IMR-90 (cell line): Measurements from ENCODE around the gene LPAR5. TPM values are rescaled to one million over a fixed set of nuclear protein-coding genes. Genes with fewer than 3 reads are reported as not detected.

Experiments used
- ATAC-seq: fragments of 200-7000 bp; cut with Tn5 transposase; 2 replicates; pipeline ENCODE4 v1.9.1; 2020; ENCODE audit warnings: low read depth, mild to moderate bottlenecking, moderate library complexity
- BruUV-seq: library from RNA; stranded (reverse); fragments of 400-500 nt; replicated peaks from 2 replicates; lab custom pipeline; 2021; lab: Mats Ljungman, UMichigan
- CTCF ChIA-PET: fragments of 300-600 bp; formaldehyde crosslinking; extraction: SDS; loops from one replicate; lab custom pipeline; 2021; ENCODE audit warnings: antibody characterized with exemption; lab: Yijun Ruan, JAX
- POLR2A ChIA-PET: fragments of 300-600 bp; sonication (Branson Sonifier 250); formaldehyde crosslinking; loops from one replicate; lab custom pipeline; 2022; ENCODE audit warnings: antibody characterized with exemption; ENCODE audit not compliant: unreplicated experiment; lab: Charles Lee
- DNase-seq: peaks from one replicate; pipeline ENCODE4 v3.0.0; 2013
- H2AFZ ChIP-seq: replicated peaks from 2 replicates; pipeline ENCODE3; 2013; ENCODE audit warnings: low read length, mild to moderate bottlenecking; ENCODE audit not compliant: poor library complexity
- H2AK5ac ChIP-seq: 2 replicates; pipeline ENCODE4 v1.6.1; 2013; ENCODE audit warnings: low read depth, low read length, inconsistent platforms
- H2AK9ac ChIP-seq: replicated peaks from 2 replicates; pipeline ENCODE3; 2013; ENCODE audit warnings: mild to moderate bottlenecking, low read depth, low read length, moderate library complexity; ENCODE audit not compliant: poor library complexity
- H2BK120ac ChIP-seq: 2 replicates; pipeline ENCODE4 v1.6.1; 2013; ENCODE audit warnings: low read depth, low read length, inconsistent platforms
- H2BK15ac ChIP-seq: 3 replicates; pipeline ENCODE4 v1.6.1; 2013; ENCODE audit warnings: low read depth, low read length, inconsistent platforms
- H2BK20ac ChIP-seq: 2 replicates; pipeline ENCODE4 v1.6.1; 2013; ENCODE audit warnings: low read depth, mild to moderate bottlenecking, inconsistent platforms, low read length, moderate library complexity
- H2BK5ac ChIP-seq: 2 replicates; pipeline ENCODE4 v1.6.1; 2013; ENCODE audit warnings: mild to moderate bottlenecking, low read depth, low read length, inconsistent platforms; ENCODE audit not compliant: poor library complexity, severe bottlenecking
- H3K14ac ChIP-seq: replicated peaks from 2 replicates; pipeline ENCODE4 v1.6.1; 2013; ENCODE audit warnings: low read depth, low read length, inconsistent platforms
- H3K18ac ChIP-seq: 2 replicates; pipeline ENCODE4 v1.6.1; 2013; ENCODE audit warnings: low read depth, low read length, control low read depth
- H3K23ac ChIP-seq: 2 replicates; pipeline ENCODE4 v1.6.1; 2013; ENCODE audit warnings: low read depth, low read length, inconsistent platforms
- H3K27ac ChIP-seq: 2 replicates; pipeline ENCODE4 v1.5.1; 2013; ENCODE audit warnings: mild to moderate bottlenecking, control low read depth, low read length; ENCODE audit not compliant: insufficient read depth
- H3K27me3 ChIP-seq: 2 replicates; pipeline ENCODE4 v1.6.1; 2013; ENCODE audit warnings: low read length; ENCODE audit not compliant: control insufficient read depth, insufficient read depth
- H3K36me3 ChIP-seq: 2 replicates; pipeline ENCODE4 v1.6.1; 2013; ENCODE audit warnings: low read length, mixed read lengths; ENCODE audit not compliant: control insufficient read depth, insufficient read depth
- H3K4ac ChIP-seq: 2 replicates; pipeline ENCODE4 v1.6.1; 2013; ENCODE audit warnings: low read depth, low read length, inconsistent platforms
- H3K4me1 ChIP-seq: 2 replicates; pipeline ENCODE4 v1.6.1; 2013; ENCODE audit warnings: low read length, mixed read lengths; ENCODE audit not compliant: control insufficient read depth, insufficient read depth
- H3K4me2 ChIP-seq: 2 replicates; pipeline ENCODE4 v1.6.1; 2013; ENCODE audit warnings: low read depth, mild to moderate bottlenecking, control low read depth, low read length, moderate library complexity
- H3K4me3 ChIP-seq: 2 replicates; pipeline ENCODE4 v1.5.1; 2013; ENCODE audit warnings: low read depth, mild to moderate bottlenecking, control low read depth, low read length, moderate library complexity; ENCODE audit not compliant: insufficient read depth
- H3K56ac ChIP-seq: 2 replicates; pipeline ENCODE4 v1.6.1; 2013; ENCODE audit warnings: low read length, inconsistent platforms; ENCODE audit not compliant: insufficient read depth; ENCODE audit errors: extremely low read depth
- H3K79me1 ChIP-seq, 2 experiments: 2 replicates each; pipeline ENCODE4 v1.6.1; 2013; ENCODE audit warnings: low read length in 2 of 2, inconsistent platforms in 1 of 2, low read depth in 1 of 2
- H3K9ac ChIP-seq: 2 replicates; pipeline ENCODE4 v1.6.1; 2013; ENCODE audit warnings: low read depth, low read length, control low read depth
- H3K9me1 ChIP-seq: 2 replicates; pipeline ENCODE4 v1.6.1; 2013; ENCODE audit warnings: low read length, inconsistent platforms; ENCODE audit not compliant: insufficient read depth
- H3K9me3 ChIP-seq: 2 replicates; pipeline ENCODE4 v1.6.1; 2013; ENCODE audit warnings: low read length; ENCODE audit not compliant: control insufficient read depth, insufficient read depth
- H4K20me1 ChIP-seq: 2 replicates; pipeline ENCODE4 v1.6.1; 2013; ENCODE audit warnings: low read length, inconsistent platforms; ENCODE audit not compliant: insufficient read depth
- H4K5ac ChIP-seq: 2 replicates; pipeline ENCODE4 v1.6.1; 2013; ENCODE audit warnings: mild to moderate bottlenecking, low read depth, low read length, control low read depth
- H4K8ac ChIP-seq, 2 experiments: 2 replicates each; pipeline ENCODE4 v1.6.1; 2013; ENCODE audit warnings: low read depth in 2 of 2, low read length in 2 of 2, control low read depth in 1 of 2, inconsistent platforms in 1 of 2
- H4K91ac ChIP-seq: 2 replicates; pipeline ENCODE4 v1.6.1; 2013; ENCODE audit warnings: low read depth, low read length, inconsistent platforms; ENCODE audit not compliant: insufficient read depth
- BHLHE40 ChIP-seq: fragments of 150-350 bp; IDR thresholded peaks from 2 replicates; pipeline ENCODE4 v1.6.1; 2016; ENCODE audit warnings: mild to moderate bottlenecking, low read depth, low read length
- CEBPB ChIP-seq: IDR thresholded peaks from 2 replicates; pipeline ENCODE4 v1.6.1; 2012; ENCODE audit warnings: low read depth, low read length, improper control_type of control experiment
- CHD1 ChIP-seq: IDR thresholded peaks from 2 replicates; pipeline ENCODE4 v1.6.1; 2012; ENCODE audit warnings: low read depth, low read length, improper control_type of control experiment
- CTCF ChIP-seq: conservative IDR thresholded peaks from 2 replicates; pipeline ENCODE4 v1.5.1; 2012; ENCODE audit warnings: mild to moderate bottlenecking, low read depth, low read length, improper control_type of control experiment
- ELK1 ChIP-seq: fragments of 150-350 bp; IDR thresholded peaks from 2 replicates; pipeline ENCODE4 v1.6.1; 2016; ENCODE audit warnings: low read depth, mild to moderate bottlenecking, low read length, moderate library complexity, borderline replicate concordance
- FOS ChIP-seq: fragments of 150-350 bp; IDR thresholded peaks from 2 replicates; pipeline ENCODE4 v1.6.1; 2016; ENCODE audit warnings: low read depth, low read length
- MAFK ChIP-seq: IDR thresholded peaks from 2 replicates; pipeline ENCODE4 v1.6.1; 2012; ENCODE audit warnings: low read depth, low read length, improper control_type of control experiment
- MAZ ChIP-seq: IDR thresholded peaks from 2 replicates; pipeline ENCODE4 v1.6.1; 2012; ENCODE audit warnings: low read depth, mild to moderate bottlenecking, low read length, improper control_type of control experiment, moderate library complexity, borderline replicate concordance
- MXI1 ChIP-seq: IDR thresholded peaks from 2 replicates; pipeline ENCODE4 v1.6.1; 2012; ENCODE audit warnings: low read depth, mild to moderate bottlenecking, low read length, moderate library complexity, borderline replicate concordance
- NFE2L2 ChIP-seq: fragments of 150-350 bp; IDR thresholded peaks from 2 replicates; pipeline ENCODE4 v1.6.1; 2016; ENCODE audit warnings: low read depth, mild to moderate bottlenecking, low read length
- POLR2A ChIP-seq: IDR thresholded peaks from 2 replicates; pipeline ENCODE4 v1.6.1; 2012; ENCODE audit warnings: mild to moderate bottlenecking, low read depth, low read length
- RAD21 ChIP-seq: IDR thresholded peaks from 2 replicates; pipeline ENCODE4 v1.6.1; 2012; ENCODE audit warnings: low read length, improper control_type of control experiment
- RCOR1 ChIP-seq: IDR thresholded peaks from 2 replicates; pipeline ENCODE4 v1.6.1; 2012; ENCODE audit warnings: mild to moderate bottlenecking, low read length, improper control_type of control experiment; ENCODE audit not compliant: insufficient replicate concordance
- RFX5 ChIP-seq: IDR thresholded peaks from 2 replicates; pipeline ENCODE4 v1.8.0; 2012; ENCODE audit warnings: low read depth, mild to moderate bottlenecking, low read length, moderate library complexity
- SMC3 ChIP-seq: fragments of 150-350 bp; IDR thresholded peaks from 2 replicates; pipeline ENCODE4 v1.6.1; 2016; ENCODE audit warnings: low read depth, mild to moderate bottlenecking, antibody characterized with exemption, low read length, moderate library complexity
- WGBS, 2 experiments: methylation state at CpG; one replicate each; pipeline versions ENCODE4 v1.1.5 to v1.1.7; 2013; ENCODE audit warnings: missing lambda C conversion rate in 2 of 2; ENCODE audit not compliant: insufficient read length in 1 of 2; ENCODE audit errors: extremely low coverage in 2 of 2; 5-methylcytosine and 5-hydroxymethylcytosine counted together
- dilution Hi-C: fragments of 300-500 bp; cut with HindIII; formaldehyde crosslinking; loops from one replicate; pipeline ENCODE4 v1.14.3; 2018; ENCODE audit warnings: low sequenced_read_pairs; ENCODE audit not compliant: unreplicated experiment
- in situ Hi-C: fragments of 300-500 bp; cut with MboI; formaldehyde crosslinking; loops from 3 replicates; pipeline ENCODE4 v1.14.3; 2019; ENCODE audit warnings: low sequenced_read_pairs, inconsistent platforms, mixed read lengths
- intact Hi-C: fragments of 100-400 bp; cut with micrococcal nuclease; formaldehyde crosslinking; loops from 2 replicates; pipeline ENCODE4 v1.10.0; 2022
- polyA plus RNA-seq, 3 experiments: library from polyadenylated mRNA; depleted of rRNA; stranded (reverse); fragments of >200 nt; gene quantifications; 2 replicates each; pipeline ENCODE4 v1.2.3, GENCODE V29; 2012; ENCODE audit warnings: low replicate concordance in 1 of 3
- total RNA-seq: library from RNA; depleted of rRNA; stranded (reverse); fragments of >200 nt; gene quantifications from 2 replicates; pipeline ENCODE4 v1.2.3, GENCODE V29; 2012
- TF ChIP-seq, protein P1 (sequence below): fragments of 150-350 bp; IDR thresholded peaks from 2 replicates; pipeline ENCODE4 v1.6.1; 2017; ENCODE audit warnings: mild to moderate bottlenecking, antibody characterized with exemption, low read length, low read depth

The LPAR5 gene
- total and polyA plus RNA-seq, 2 of the 4 experiments (the other 2 are of a cell fraction): not detected

DNA sequence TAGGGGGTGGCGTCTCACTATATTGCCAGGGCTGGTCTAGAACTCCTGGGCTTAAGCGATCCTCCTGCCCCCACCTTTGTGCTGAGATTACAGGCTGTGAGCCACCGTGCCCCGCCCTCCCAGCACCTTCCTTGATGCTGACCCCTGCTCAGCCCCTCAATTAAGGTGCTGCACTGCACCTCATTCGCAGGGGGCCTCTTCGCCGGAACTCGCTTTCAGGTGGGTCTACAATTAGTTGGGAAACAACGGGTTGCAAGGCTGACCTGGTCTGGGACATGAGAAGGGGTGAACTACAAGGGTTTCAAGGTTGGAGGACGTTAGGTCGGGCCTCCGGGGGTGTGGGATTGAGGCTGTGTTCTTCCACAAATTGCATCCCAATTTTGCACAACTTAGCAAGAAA lies 66.4 kb downstream of the LPAR5 start:
- no peak overlapping the region for H3K4me2 ChIP-seq
- ATAC-seq (no peak), DNase-seq (no peak)
- no peak overlapping the region for H4K91ac ChIP-seq
- peaks cover 5% of the 10 kb centered on the region for H4K20me1 ChIP-seq
- no peak overlapping the region for H3K18ac ChIP-seq
- H3K27me3 ChIP-seq: no peaks in the 10 kb centered on the region
- 70% methylated on average over 2 of the region's 12 CpGs; no CpG with 5 or more reads in 1 of the 2 experiments for WGBS, 2 experiments
- peaks cover 22 to 51% of the 10 kb centered on the region in 2 experiments for H3K79me1 ChIP-seq
- peaks cover 39% of the 10 kb centered on the region for H3K36me3 ChIP-seq
- H2AK5ac ChIP-seq: no peak overlapping the region
- H3K23ac ChIP-seq: no peak overlapping the region; the same call in 1 of the 2 replicates
- intact Hi-C loops (no loop called here), dilution Hi-C loops (no loop called here), in situ Hi-C loops (no loop called here)
- no peak overlapping the region for H2BK20ac ChIP-seq
- POLR2A ChIA-PET: no interaction called here
- H3K4ac ChIP-seq: no peak overlapping the region
- H4K8ac ChIP-seq: no peak overlapping the region
- H3K9me3 ChIP-seq: no peaks in the 10 kb centered on the region
- no peak overlapping the region for H2AFZ ChIP-seq
- H3K4me3 ChIP-seq: no peak overlapping the region
- no peak overlapping the region for H2BK120ac ChIP-seq
- TF ChIP-seq POLR2A (no peak), RCOR1 (no peak), RFX5 (no peak), MAFK (no peak), BHLHE40 (no peak), FOS (no peak), RAD21 (no peak), CTCF (no peak), SMC3 (no peak), MXI1 (no peak), MAZ (no peak), CEBPB (no peak), CHD1 (no peak), ELK1 (no peak), NFE2L2 (no peak)
- TF ChIP-seq, protein P1, sequence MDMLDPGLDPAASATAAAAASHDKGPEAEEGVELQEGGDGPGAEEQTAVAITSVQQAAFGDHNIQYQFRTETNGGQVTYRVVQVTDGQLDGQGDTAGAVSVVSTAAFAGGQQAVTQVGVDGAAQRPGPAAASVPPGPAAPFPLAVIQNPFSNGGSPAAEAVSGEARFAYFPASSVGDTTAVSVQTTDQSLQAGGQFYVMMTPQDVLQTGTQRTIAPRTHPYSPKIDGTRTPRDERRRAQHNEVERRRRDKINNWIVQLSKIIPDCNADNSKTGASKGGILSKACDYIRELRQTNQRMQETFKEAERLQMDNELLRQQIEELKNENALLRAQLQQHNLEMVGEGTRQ: no peak
- no peak overlapping the region for H3K56ac ChIP-seq
- H2AK9ac ChIP-seq: peak overlapping the region; percentile 85
- H4K5ac ChIP-seq: no peak overlapping the region
- no peaks in the 10 kb centered on the region for H3K4me1 ChIP-seq
- no peak overlapping the region for H3K9ac ChIP-seq
- no peak overlapping the region for H3K14ac ChIP-seq
- H2BK15ac ChIP-seq: no peak overlapping the region
- H3K27ac ChIP-seq: no peak overlapping the region
- peaks cover 4% of the 10 kb centered on the region; the same call in 1 of the 2 replicates for H3K9me1 ChIP-seq
- no TSS peak for BruUV-seq
- CTCF ChIA-PET: no interaction called here
- no peak overlapping the region for H2BK5ac ChIP-seq
